Spleen (tissue), 11 donors: ENCODE measurements around the gene PLD5. TPM values are rescaled to one million over a fixed set of nuclear protein-coding genes. Genes with fewer than 3 reads are reported as not detected.
"Not testable (repeated sequence)": the region's sequence is repeated elsewhere in the genome, so short reads cannot be mapped to it uniquely, and the experiment has no call there.

Experiments
- DNase-seq: peaks from one replicate; pipeline ENCODE4 v3.0.0-alpha.2; 2020
- H3K27ac ChIP-seq, 8 donors: fragments of 200-600 bp; sonication (generic) in 7 of 8; 1 replicate in 4 of 8; 2 replicates in 4 of 8; pipeline versions ENCODE4 v1.5.0 to v1.8.0; 2016 to 2021; ENCODE audit warnings: inconsistent platforms in 4 of 8, mild to moderate bottlenecking in 4 of 8, moderate library complexity in 1 of 8
- H3K27me3 ChIP-seq, 7 donors: fragments of 200-600 bp; sonication (generic) in 6 of 7; replicated peaks in 1 of 7; 1 replicate in 4 of 7; 2 replicates in 3 of 7; pipeline versions ENCODE4 v1.5.0 to v1.8.0; 2016 to 2021; ENCODE audit warnings: inconsistent platforms in 3 of 7, mild to moderate bottlenecking in 1 of 7
- H3K36me3 ChIP-seq, 6 donors: fragments of 200-600 bp; sonication (generic) in 5 of 6; 1 replicate in 4 of 6; 2 replicates in 2 of 6; pipeline versions ENCODE4 v1.5.0 to v1.8.0; 2016 to 2021; ENCODE audit warnings: inconsistent platforms in 2 of 6
- H3K4me1 ChIP-seq, 6 donors: fragments of 200-600 bp; sonication (generic) in 5 of 6; 1 replicate in 3 of 6; 2 replicates in 3 of 6; pipeline versions ENCODE4 v1.5.0 to v1.8.0; 2016 to 2021; ENCODE audit warnings: inconsistent platforms in 3 of 6
- H3K4me3 ChIP-seq, 8 donors: fragments of 200-600 bp; sonication (generic) in 7 of 8; 1 replicate in 4 of 8; 2 replicates in 4 of 8; pipeline versions ENCODE4 v1.5.0 to v1.8.0; 2016 to 2021; ENCODE audit warnings: inconsistent platforms in 4 of 8, mild to moderate bottlenecking in 4 of 8, moderate library complexity in 2 of 8
- H3K9me3 ChIP-seq, 8 donors: fragments of 200-600 bp; sonication (generic) in 7 of 8; 1 replicate in 4 of 8; 2 replicates in 4 of 8; pipeline versions ENCODE4 v1.5.0 to v1.8.0; 2016 to 2021; ENCODE audit warnings: inconsistent platforms in 4 of 8
- POLR2A ChIP-seq, 3 donors: fragments of 450-650 bp; IDR thresholded peaks; one replicate each; pipeline ENCODE4 v1.5.1; 2017; ENCODE audit warnings: antibody characterized with exemption in 3 of 3, mild to moderate bottlenecking in 1 of 3
- POLR2AphosphoS5 ChIP-seq, 3 donors: sonication (generic); formaldehyde crosslinking; IDR thresholded peaks; one replicate each; pipeline ENCODE4 v1.5.1; 2017; ENCODE audit warnings: antibody characterized with exemption in 3 of 3
- WGBS, 5 donors: extraction: QIAGEN DNeasy Blood & Tissue Kit in 3 of 5; methylation state at CpG; one replicate each; pipeline versions ENCODE4 v1.1.5 to v1.1.7; 2013 to 2018; 5-methylcytosine and 5-hydroxymethylcytosine counted together
- intact Hi-C: fragments of 100-400 bp; cut with DNase I; formaldehyde crosslinking; loops from one replicate; pipeline ENCODE4 v1.15.0; 2023; ENCODE audit warnings: low total_unique reads
- polyA plus RNA-seq, 3 donors: library from polyadenylated mRNA; stranded (reverse); fragments of 200-250 nt; gene quantifications; one replicate each; pipeline ENCODE4 v1.2.1, GENCODE V29; 2013
- total RNA-seq, 7 donors: library from RNA; depleted of rRNA in 3 of 7; stranded (reverse); fragments of >200 nt in 3 of 7; fragmentation: NEBNext Ultra II Directional in 4 of 7; extraction: Animal tissue kit (Norgen Biotek cat#: 25700) in 4 of 7; gene quantifications; one replicate each; pipeline versions ENCODE4 v1.1.0 to v1.2.1, GENCODE V29; 2016 to 2021
- TF ChIP-seq, protein P1 (sequence below), 11 experiments: fragments of 200-600 bp in 7 of 11; fragments of 450-650 bp in 4 of 11; sonication (generic) in 4 of 11; IDR thresholded peaks in 8 of 11; conservative IDR thresholded peaks in 3 of 11; 1 replicate in 7 of 11; 2 replicates in 4 of 11; pipeline versions ENCODE4 v1.4.0 to v1.8.0; 2016 to 2021; ENCODE audit warnings: antibody characterized with exemption in 11 of 11, inconsistent platforms in 4 of 11, mild to moderate bottlenecking in 1 of 11
- donor health status: healthy with polysubstance abuse.
- donor health status: DM: no; HTN: no; CAD: no; lungs with moderate emphysema.
- donor health status: DM: no; HTN: no; CAD: no.
- donor health status: Bipolar disorder and iron deficiency.
- donor health status: healthy.
- donor health status: DM: no; HTN: no; CAD: no.
- donor health status: DM: yes; HTN: yes; CAD: no.

PLD5 gene
- total and polyA plus RNA-seq, 10 donors: 0.17 to 1.0 (median 0.44) TPM; not detected in 1

DNA sequence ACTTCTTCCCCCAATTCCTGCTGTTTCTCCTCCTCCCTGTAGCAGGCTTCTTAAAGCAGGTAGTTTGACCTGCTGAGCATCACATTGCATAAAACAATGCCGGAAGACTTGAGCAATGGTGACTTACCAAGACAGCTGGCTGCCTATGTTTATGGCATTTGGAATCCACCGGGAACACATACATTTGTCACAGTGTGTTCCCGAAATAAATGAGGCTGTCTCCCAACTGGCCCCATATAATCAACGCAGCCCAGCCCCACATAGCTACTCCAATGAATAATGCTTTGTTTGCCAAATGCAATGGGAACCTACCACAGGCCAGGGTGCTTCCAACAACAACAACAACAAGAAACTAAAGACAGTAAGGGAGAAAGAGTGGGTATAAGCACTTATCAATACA, 339.5 kb downstream of the PLD5 start:
- TF ChIP-seq, protein P1, sequence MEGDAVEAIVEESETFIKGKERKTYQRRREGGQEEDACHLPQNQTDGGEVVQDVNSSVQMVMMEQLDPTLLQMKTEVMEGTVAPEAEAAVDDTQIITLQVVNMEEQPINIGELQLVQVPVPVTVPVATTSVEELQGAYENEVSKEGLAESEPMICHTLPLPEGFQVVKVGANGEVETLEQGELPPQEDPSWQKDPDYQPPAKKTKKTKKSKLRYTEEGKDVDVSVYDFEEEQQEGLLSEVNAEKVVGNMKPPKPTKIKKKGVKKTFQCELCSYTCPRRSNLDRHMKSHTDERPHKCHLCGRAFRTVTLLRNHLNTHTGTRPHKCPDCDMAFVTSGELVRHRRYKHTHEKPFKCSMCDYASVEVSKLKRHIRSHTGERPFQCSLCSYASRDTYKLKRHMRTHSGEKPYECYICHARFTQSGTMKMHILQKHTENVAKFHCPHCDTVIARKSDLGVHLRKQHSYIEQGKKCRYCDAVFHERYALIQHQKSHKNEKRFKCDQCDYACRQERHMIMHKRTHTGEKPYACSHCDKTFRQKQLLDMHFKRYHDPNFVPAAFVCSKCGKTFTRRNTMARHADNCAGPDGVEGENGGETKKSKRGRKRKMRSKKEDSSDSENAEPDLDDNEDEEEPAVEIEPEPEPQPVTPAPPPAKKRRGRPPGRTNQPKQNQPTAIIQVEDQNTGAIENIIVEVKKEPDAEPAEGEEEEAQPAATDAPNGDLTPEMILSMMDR (IDR thresholded peaks at IDR 0.05 in 8 of 11, conservative IDR thresholded peaks at IDR 0.05 in 3 of 11): no peak
- no peak for TF ChIP-seq POLR2A (IDR thresholded peaks at IDR 0.05)
- no peak for TF ChIP-seq POLR2AphosphoS5 (IDR thresholded peaks at IDR 0.05)
- no peak overlapping the region for H3K4me3 ChIP-seq
- H3K4me1 ChIP-seq: no peaks in the 10 kb centered on the region
- H3K27me3 ChIP-seq: no peaks in the 10 kb centered on the region
- no peak for DNase-seq
- no peak overlapping the region for H3K27ac ChIP-seq
- WGBS, 5 donors: 52 to 83% (median 62%) methylated on average over 4 of the region's 4 CpGs
- intact Hi-C loops: no loop called here
- no peaks in the 10 kb centered on the region for H3K36me3 ChIP-seq
- no peaks in the 10 kb centered on the region for H3K9me3 ChIP-seq

DNA sequence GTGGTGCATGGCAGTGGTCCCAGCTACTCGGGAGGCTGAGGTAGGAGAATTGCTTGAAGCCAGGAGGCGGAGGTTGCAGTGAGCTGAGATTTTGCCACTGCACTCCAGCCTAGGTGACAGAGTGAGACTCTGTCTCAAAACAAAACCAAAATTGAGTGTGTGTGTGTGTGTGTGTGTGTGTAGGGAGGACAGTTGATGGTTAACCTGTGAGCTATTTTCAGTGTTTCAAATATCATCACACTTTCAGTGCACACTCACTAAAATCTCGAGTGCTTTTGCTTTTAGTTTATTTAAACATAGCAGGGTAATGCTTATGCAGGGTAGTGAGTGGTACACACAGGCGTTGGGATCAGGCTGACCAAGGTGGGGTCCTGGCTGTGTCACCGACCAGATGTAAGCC, 344.7 kb downstream of the PLD5 start:
- H3K4me3 ChIP-seq, intact Hi-C loops, DNase-seq, H3K27me3 ChIP-seq, H3K27ac ChIP-seq, H3K36me3 ChIP-seq, H3K4me1 ChIP-seq: not testable (repeated sequence)
- 50 to 75% (median 63%) methylated on average over 5 of the region's 5 CpGs for WGBS, 5 donors
- H3K9me3 ChIP-seq: peaks cover 0 to 20% (median 11%) of the 10 kb centered on the region in 8 donors

DNA sequence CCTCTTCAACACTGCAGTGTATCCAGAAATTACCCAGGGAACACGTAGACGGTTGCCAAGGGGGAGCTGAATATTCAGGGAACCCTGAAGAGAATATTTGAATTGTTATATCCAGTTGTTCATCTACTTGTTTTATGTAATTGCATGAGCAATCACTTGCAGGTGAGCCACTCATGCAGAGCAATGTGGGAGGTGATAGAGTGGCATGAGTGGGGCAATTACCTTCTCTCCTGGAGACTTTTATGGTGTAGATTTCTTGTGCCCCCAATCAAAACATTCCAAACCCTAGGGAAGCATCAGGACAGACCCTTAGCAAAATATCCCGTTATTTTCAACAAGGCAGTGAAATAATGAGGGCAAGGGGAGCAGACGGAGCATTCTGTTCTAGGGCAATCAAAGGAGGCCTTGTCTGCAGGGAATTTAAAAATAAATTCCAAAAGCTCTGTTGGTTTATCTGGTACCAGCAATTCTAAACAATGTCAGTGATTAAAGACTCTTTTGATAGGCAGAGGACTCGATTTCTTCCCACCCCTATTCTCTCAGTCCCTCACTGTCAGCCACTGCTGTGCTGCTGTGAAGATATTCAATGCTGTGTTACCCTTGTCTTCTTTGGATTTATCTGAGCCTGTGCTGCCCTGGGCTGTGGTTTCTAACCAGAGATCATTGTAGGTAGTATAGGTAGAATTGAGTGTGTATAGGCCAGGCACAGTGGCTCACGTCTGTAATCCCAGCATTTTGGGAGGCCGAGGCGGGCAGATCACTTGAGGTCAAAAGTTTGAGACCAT, 345.4 kb downstream of the PLD5 start:
- TF ChIP-seq POLR2AphosphoS5 (IDR thresholded peaks at IDR 0.05) (no peak), POLR2A (IDR thresholded peaks at IDR 0.05) (no peak)
- TF ChIP-seq, protein P1 (IDR thresholded peaks at IDR 0.05 in 8 of 11, conservative IDR thresholded peaks at IDR 0.05 in 3 of 11): no peak
- intact Hi-C loops: no loop called here
- 49 to 56% (median 55%) methylated on average over 8 of the region's 8 CpGs for WGBS, 5 donors

DNA sequence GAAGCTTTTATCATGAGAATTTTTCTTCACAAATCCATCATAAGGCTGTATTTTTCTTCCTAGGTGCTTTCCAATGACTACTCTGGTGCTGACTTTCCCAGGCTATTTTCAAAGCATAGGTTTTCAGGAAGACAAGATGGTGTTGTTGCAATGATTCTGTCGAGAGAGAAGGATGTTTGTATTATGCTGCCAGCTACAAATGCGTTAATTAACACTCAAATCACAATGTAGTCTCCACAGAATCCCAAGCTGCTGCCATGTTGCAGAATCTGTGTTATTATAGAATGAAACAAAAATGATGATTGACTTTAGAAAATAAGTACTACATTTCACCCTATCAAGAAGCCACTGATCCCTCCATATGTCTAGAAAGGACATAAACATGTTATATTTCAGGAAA, 346.1 kb downstream of the PLD5 start:
- Histone ChIP-seq H3K27ac (no peak overlapping the region), H3K4me3 (no peak overlapping the region), H3K9me3 (peaks cover 0 to 23% (median 11%) of the 10 kb centered on the region in 8 donors), H3K27me3 (no peaks in the 10 kb centered on the region), H3K36me3 (no peaks in the 10 kb centered on the region), H3K4me1 (no peaks in the 10 kb centered on the region)
- WGBS, 5 donors: 41 to 64% (median 52%) methylated on average over 2 of the region's 2 CpGs
- no peak for DNase-seq
- intact Hi-C loops: no loop called here
- TF ChIP-seq POLR2AphosphoS5 (IDR thresholded peaks at IDR 0.05) (no peak), POLR2A (IDR thresholded peaks at IDR 0.05) (no peak)
- TF ChIP-seq, protein P1 (IDR thresholded peaks at IDR 0.05 in 8 of 11, conservative IDR thresholded peaks at IDR 0.05 in 3 of 11): no peak

More for the DNA sequence above, 345.4 kb downstream of the PLD5 start:
- Histone ChIP-seq H3K4me3 (no peak overlapping the region), H3K36me3 (no peaks in the 10 kb centered on the region), H3K27ac (no peak overlapping the region), H3K27me3 (no peaks in the 10 kb centered on the region), H3K9me3 (peaks cover 0 to 23% (median 11%) of the 10 kb centered on the region in 8 donors), H3K4me1 (no peaks in the 10 kb centered on the region)
- DNase-seq: no peak
